GOT3 (cell line): ENCODE measurements around the gene S100P.
"Not testable (repeated sequence)": the region's sequence is repeated elsewhere in the genome, so short reads cannot be mapped to it uniquely, and the experiment has no call there.

Experiments used
- DNase-seq: peaks from one replicate; lab custom pipeline; 2025; ENCODE audit warnings: mixed read lengths; lab: John Stamatoyannopoulos, UW

Gene S100P

GRCh38 chr4:6693231-6694176 is at the start of gene S100P:
TSS of gene S100P (plus strand) at chr4:6693878. CDS start at chr4:6693933, 55 bp downstream.
- DNase-seq = no peak

- DNase-seq = no peak
Observed at GRCh38 chr4:6644792-6645530, 48.7 kb upstream of the S100P start.

GRCh38 chr4:6647169-6647568 is 46.5 kb upstream of the S100P start:
- no peak for DNase-seq

DNA sequence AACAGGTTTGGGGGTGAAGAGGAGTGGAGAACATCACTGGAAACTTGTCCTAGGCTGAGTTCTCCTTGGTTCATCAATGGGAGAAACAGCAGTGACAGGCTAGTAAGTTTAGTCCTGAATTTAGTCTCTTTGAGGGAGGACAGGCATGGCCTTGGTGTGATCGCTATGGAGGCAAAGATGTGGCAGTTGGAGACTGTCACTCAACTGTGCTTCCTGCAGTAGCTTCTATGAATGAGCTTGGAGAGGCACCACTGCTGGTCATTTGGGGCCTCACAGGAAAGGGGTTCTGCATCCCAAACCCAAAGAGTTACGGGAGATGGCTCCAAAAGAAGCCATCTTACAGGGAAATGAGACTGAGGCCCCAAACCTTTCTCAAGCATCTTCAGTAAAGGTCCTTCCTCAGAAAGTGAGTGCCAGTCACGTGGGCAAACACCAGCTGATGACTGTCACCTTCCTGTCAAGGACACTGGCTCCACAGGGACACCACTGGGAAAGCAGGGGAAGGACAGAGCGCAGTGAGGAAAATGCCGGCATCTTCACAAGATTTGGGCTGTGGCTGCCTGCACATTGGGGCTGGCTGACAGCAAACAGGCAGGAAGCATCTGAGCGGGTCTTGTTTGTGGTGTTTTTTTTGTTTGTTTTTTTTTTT is 46.0 kb upstream of the S100P start:
- DNase-seq = no peak

DNA sequence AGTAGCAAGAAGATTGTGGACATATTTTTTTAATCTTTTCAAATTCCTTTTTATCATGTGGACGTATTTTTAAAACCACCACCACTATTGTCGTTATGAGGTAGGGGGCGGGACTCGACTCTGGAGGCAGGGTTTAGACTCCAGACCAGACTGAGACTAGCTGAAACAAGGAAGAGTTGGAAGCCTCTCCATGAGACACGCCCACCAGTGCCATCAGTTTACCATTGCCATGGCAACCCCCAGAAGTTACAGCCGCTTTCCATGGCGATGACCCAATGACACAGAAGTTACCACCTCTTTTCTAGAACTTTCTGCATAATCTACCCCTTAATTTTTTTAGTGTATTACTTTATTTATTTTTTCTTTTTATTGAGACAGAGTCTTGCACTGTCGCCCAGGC is 44.5 kb upstream of the S100P start:
- no peak for DNase-seq

DNA sequence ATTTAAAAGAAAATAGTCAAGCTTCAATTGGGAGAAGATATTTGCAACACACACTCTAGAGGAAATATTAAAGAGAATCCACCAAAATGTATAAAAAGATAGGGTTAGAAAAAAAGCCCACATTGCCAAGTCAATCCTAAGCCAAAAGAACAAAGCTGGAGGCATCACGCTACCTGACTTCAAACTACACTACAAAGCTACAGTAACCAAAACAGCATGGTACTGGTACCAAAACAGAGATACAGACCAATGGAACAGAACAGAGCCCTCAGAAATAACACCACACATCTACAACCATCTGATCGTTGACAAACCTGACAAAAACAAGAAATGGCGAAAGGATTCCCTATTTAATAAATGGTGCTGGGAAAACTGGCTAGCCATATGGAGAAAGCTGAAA is 39.5 kb upstream of the S100P start:
- not testable (repeated sequence) for DNase-seq

- not testable (repeated sequence) for DNase-seq
Observed at GRCh38 chr4:6655291-6655690, 38.4 kb upstream of the S100P start.

GRCh38 chr4:6655924-6656323 is 37.8 kb upstream of the S100P start:
- no peak for DNase-seq

- no peak for DNase-seq
Observed at GRCh38 chr4:6657242-6658208, 36.2 kb upstream of the S100P start.

GRCh38 chr4:6658209-6658595 is 35.5 kb upstream of the S100P start:
- DNase-seq = no peak

DNA sequence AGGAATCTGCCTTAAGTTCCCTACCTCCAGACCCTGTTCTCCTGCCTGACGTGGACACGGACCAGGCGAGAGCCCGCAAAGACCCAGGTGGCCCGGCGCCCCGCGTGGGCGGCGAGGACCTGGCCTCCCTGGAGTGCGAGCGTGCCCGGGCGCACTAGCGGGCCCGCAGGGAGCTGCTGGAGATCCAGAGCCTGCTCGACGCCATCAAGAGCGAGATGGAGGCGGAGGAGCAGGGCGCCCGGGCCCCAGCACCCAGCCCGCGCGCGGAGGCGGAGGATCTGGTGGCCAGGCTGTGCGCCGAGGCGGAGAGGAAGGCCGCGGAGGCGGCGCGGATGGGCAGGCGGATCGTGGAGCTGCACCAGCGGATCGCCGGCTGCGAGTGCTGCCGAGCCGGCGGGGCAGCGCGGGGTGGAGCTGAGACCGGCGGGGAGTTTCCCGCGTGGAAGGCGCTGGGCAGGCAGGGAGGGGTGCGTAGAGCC is 35.0 kb upstream of the S100P start:
- no peak for DNase-seq

DNA sequence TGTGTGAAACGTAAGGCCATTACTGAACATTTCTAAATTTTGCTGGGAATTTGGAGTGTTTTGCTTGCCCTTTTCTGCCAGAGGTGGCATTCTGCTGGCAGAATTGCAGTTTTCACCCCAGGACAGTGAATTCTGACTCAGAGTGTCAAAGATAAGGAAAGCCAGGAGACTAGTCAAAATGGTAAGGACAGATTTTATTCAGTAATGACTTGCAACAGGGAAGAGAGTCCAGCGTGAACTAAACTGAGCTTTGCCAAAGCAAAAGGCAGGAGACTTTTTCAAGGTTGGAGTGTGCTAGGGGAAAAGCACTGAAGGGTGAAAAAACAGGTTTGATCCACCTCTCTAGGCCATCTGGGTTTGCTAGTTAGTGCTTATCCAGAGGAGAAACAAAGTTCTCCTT is 33.8 kb upstream of the S100P start:
- no peak for DNase-seq

DNA sequence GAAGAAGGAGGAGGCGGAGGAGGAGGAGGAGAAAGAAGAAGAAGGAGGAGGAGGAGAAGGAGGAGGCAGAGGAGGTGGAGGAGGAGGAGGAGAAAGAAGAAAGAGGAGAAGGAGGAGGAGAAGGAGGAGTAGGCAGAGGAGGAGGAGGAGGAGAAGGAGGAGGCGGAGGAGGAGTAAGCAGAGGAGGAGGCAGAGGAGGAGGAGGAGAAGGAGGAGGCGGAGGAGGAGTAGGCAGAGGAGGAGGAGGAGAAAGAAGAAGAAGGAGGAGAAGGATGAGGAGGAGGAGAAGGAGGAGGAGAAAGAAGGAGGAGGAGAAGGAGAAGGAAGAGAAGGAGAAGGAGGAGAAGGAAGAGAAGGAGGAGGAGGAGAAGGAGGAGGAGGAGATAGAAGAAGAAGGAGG is 33.2 kb upstream of the S100P start:
- DNase-seq = no peak

DNA sequence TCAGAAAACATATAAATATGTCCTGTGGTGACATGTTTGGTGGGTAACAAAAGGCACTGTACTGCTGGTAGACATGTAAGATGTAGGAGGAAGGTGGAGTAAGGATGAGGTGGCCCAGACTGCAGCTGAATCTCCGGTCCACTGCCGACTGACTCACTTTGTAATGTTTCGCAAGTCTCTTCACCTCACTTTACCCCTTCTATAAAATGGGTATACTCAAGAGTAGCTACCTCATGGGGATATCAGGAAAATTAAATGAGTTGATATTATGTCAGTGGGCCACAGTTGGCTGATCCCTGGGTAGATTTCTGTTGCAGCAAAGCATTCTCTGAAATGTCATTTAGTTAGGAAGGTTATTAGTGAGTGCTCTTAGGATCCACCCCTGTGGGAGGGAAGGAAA is 31.1 kb upstream of the S100P start:
- no peak for DNase-seq

DNA sequence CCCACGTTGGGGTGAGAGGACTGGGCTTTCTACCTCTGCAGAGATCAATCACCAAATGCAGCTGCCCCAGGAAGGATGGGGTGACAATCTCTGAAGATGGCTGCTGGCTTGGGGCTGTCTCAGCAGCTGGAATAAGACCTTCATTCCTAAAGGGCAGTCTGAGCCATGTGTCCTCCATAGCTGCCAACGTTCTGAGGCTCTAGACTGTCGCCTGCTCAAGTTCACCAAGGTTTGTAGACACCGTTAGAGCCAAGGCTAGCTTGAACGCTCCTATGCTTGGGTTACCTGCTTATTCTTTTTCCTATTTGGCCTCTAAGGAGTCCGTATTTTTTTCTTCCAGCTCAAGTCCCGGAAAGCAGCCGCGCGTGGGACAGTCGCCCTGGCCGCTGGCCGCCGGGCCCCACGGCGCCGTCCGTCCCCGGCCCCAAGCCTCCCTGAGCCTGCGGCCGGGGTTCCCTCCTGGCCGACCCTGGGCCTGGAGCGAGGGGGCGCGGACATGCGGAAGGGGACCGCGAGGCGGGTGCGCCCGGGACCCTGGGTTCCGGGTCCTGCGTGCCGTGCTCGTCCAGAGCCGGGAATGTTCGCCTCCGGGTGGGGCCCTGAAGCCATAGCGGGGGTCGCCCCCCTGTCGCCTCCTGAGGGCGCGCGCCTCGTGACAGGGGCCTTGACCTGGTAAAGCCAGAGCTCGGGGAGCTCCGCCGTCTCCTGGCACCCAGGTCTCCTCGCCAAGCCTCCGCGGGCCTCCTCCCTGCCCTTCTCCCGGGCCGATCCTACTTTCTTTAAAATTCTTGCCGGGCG is 29.9 kb upstream of the S100P start:
- no peak for DNase-seq

GRCh38 chr4:6665320-6665654 is 28.4 kb upstream of the S100P start:
- no peak for DNase-seq

DNA sequence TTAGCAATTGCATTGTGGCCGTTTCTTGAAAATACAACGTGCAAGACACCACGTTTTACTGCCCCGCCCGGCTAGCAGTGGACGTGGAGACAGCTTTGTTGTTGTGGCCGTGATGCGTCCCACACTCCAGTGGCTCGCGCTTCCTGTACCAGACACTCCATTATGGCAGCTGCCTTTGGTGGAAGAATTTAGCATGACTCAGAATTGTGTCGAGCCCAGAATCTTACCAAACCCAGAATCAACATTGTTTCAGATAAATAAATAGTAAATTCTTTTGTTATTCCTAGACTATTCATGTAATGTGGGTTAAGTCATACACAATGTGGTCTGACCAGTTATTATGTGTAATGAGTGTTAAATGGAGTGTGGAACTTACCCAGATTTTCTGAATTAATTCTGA is 25.3 kb upstream of the S100P start:
- DNase-seq = no peak

- DNase-seq = no peak
Observed at GRCh38 chr4:6671648-6672047, 22.0 kb upstream of the S100P start.

DNA sequence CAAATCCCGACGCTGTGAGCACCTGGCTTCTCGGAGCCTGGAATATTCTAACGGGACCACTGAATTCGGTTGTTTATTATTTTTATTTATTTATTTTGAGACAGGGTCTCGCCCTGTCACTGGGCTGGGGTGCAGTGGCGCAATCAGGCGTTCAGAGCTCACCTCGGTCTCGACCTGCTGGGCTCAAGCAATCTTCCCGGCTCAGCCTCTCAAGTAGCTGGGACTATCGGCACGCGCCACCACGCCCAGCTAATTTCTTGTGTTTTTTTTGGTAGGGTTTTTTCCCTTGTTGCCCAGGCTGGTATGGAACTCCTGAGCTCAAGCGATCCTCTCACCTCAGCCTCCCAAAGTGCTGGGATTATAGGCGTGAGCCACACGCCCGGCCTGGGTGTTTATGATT is 21.5 kb upstream of the S100P start:
- DNase-seq = no peak

DNA sequence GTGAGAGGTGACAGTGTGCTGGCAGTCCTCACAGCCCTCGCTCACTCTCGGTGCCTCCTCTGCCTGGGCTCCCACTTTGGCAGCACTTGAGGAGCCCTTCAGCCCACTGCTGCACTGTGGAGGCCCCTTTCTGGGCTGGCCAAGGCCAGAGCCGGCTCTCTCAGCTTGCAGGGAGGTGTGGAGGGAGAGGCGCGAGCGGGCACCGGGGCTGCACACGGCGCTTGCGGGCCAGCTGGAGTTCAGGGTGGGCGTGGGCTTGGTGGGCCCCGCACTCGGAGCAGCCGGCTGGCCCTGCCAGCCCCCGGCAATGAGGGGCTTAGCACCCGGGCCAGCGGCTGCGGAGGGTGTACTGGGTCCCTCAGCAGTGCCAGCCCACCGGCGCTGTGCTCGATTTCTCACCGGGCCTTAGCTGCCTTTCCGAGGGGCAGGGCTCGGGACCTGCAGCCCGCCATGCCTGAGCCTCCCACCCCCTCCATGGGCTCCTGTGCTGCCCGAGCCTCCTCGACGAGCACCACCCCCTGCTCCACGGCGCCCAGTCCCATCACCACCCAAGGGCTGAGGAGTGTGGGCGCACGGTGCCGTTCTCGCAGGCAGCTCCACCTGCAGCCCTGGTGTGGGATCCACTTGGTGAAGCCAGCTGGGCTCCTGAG is 21.0 kb upstream of the S100P start:
- DNase-seq = not testable (repeated sequence)
